ENCODE data around the gene DISC1.

Gene DISC1

DNA sequence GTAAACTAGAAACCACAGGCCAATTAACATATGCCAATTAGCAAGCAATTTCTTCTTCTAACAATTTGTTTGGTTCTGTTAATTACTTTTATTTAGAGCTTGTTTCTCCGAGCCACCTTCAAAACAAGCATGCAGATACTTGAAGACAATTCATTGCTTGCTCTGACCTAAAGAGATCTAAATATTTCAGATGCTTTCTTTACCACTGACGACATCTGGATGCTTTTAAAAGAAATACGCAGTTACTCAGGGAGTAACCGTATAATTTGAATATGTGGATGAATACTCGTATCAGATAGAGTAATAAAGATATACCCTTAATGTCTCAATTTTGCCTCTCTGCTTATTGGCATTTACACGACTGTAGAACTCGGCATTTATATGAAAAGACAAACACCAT lies 390.0 kb downstream of the DISC1 start:
- Mint-ChIP-seq H3K4me3 (no peak overlapping the region), H3K36me3 (peaks cover 7% of the 10 kb centered on the region), H3K4me1 (no peaks in the 10 kb centered on the region), H3K27me3 (no peaks in the 10 kb centered on the region), H3K27ac (no peak overlapping the region), H3K9me3 (no peaks in the 10 kb centered on the region)

DNA sequence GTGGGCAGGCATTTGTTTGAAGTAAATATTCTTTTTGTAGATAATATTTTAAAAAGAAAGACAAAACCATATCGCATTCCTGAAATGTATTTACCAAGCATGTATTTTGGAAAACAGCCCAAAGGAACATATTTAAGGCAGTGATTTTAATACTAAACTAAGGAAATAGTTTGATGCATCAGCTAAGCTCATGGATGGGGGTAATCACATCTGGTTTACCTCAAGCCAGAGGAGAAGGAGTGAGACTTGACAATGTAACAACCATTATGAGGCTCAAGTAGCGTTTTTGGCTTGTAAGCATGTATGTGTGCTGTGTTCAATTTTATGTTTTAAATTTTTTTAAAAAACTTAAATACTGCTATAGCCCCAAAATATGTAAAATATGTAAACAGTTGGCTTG lies 390.5 kb downstream of the DISC1 start:
- no peak overlapping the region for H3K27ac Mint-ChIP-seq
- peaks cover 3% of the 10 kb centered on the region for H3K36me3 Mint-ChIP-seq
- no peak overlapping the region for H3K4me3 Mint-ChIP-seq
- H3K27me3 Mint-ChIP-seq = no peaks in the 10 kb centered on the region
- no peaks in the 10 kb centered on the region for H3K9me3 Mint-ChIP-seq
- H3K4me1 Mint-ChIP-seq = no peaks in the 10 kb centered on the region

DNA sequence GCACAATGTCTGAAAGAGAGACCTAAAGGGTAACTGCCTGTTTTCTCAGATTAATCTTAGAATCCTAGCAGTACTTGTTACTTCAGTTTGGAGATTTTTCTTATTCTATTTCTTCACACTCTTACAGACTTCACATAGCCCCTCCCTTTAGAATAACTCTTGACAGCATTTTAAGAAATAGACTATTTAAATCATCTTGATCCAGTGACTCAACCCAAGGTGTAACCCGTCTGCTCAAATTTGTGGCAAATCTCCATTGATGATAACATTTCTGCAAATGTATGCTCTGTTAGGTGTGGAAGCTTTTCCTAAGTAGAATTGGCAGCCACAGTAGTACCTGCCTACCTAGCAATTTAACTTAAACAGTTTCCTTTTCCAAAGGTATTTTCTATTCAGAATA lies 391.2 kb downstream of the DISC1 start:
- Mint-ChIP-seq H3K36me3 (peaks cover 3% of the 10 kb centered on the region), H3K4me1 (no peaks in the 10 kb centered on the region), H3K27me3 (no peaks in the 10 kb centered on the region), H3K27ac (no peak overlapping the region), H3K9me3 (no peaks in the 10 kb centered on the region), H3K4me3 (no peak overlapping the region)

DNA sequence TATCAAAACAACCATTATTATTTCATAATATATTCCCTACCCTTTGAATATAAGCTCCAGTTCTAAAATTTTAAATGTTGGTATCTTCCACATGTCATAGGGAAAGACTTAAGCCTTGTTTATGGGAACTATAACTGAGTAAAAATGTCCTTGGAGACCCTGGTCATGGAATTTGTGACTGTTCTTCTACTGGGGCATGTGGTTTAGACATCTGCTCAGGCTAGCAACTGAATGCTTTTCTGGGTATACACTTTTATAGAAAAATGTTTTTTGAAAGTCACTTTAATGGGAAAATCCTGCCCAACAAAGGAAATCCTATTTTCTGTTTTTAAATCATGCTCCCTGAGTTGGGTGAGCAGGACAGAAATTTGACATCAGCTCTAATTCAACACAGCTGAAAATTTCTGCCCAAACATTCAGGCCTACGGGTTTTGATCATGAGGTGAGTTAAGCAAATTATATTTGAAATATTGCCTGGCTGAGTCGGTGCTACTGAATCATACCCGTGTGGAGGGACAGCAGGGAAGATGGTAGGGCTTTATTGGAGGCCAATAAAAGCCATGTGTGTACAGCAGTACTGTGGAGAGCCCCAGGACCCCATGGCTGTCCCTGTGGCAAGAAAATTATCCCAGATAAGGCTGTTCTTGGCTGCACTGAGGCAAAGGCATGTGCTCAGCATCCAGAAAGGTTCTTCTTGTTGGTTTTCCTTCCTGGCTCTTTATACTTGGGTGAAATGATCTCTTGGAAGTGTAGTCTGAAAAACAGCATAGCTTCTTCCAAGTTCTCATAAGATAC lies 391.8 kb downstream of the DISC1 start:
- H3K4me1 Mint-ChIP-seq = no peaks in the 10 kb centered on the region
- no peaks in the 10 kb centered on the region for H3K27me3 Mint-ChIP-seq
- peaks cover 3% of the 10 kb centered on the region for H3K36me3 Mint-ChIP-seq
- no peak overlapping the region for H3K27ac Mint-ChIP-seq
- no peaks in the 10 kb centered on the region for H3K9me3 Mint-ChIP-seq
- no peak overlapping the region for H3K4me3 Mint-ChIP-seq

DNA sequence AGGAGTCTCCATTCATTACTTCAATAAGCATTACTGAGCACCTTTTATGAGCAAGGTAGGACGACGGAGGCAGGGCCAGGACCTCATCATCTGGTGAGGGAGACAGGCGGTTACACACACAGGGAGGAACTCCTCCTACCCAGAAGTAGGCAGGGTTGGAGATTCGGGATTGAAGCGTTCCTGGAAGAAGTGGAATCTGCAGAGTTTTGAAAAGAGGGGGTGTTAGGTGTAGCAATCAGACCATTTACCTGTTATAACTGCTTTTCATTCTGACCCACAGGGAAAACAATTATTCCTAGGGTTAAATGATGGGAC lies 392.4 kb downstream of the DISC1 start:
- Mint-ChIP-seq H3K27ac (no peak overlapping the region), H3K4me1 (no peaks in the 10 kb centered on the region), H3K9me3 (no peaks in the 10 kb centered on the region), H3K27me3 (no peaks in the 10 kb centered on the region), H3K4me3 (no peak overlapping the region), H3K36me3 (no peaks in the 10 kb centered on the region)

DNA sequence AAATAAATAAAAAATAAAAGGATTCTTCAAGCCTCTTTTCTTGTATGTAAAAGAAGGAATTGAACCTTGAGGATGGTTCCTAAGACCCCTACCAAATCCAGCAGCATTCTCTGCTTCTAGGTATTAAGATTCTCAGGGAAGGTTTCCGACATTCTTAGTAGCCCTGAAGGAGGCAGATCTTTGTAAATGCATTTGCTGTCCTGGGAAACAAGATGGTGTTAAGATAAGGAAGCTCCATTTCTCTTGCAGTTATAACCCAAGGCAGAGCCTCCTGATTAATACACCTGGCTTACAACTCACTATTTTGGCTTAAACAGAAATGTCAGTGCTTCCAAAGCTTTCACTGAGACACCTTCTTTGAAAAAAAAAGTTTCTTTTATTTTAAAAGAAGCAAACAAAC lies 393.8 kb downstream of the DISC1 start:
- H3K4me3 Mint-ChIP-seq = no peak overlapping the region
- no peaks in the 10 kb centered on the region for H3K9me3 Mint-ChIP-seq
- peaks cover 3% of the 10 kb centered on the region for H3K36me3 Mint-ChIP-seq
- H3K27me3 Mint-ChIP-seq = no peaks in the 10 kb centered on the region
- H3K4me1 Mint-ChIP-seq = no peaks in the 10 kb centered on the region
- no peak overlapping the region for H3K27ac Mint-ChIP-seq

DNA sequence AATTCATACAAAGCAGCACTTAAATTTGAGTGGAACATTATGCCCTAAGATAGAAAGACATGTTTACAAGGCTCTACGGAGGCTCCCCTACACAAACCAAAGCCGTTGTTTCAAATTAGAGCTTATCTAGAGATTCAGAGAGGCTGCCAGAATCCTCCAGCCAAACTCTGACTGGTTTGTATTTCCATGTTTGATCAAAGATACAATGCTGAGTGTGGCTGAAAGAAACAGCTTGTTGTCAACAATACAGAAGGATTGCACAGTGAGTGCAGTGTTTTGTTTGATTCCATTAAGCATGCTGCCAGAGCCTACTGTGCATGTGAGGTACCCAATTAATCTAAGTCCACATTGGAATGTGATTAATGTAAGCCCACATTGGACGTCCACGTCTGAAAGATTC lies 402.7 kb downstream of the DISC1 start:
- no peak overlapping the region for H3K27ac Mint-ChIP-seq
- H3K4me1 Mint-ChIP-seq = no peaks in the 10 kb centered on the region
- peaks cover 17% of the 10 kb centered on the region for H3K36me3 Mint-ChIP-seq
- H3K9me3 Mint-ChIP-seq = no peaks in the 10 kb centered on the region
- H3K4me3 Mint-ChIP-seq = no peak overlapping the region
- H3K27me3 Mint-ChIP-seq = no peaks in the 10 kb centered on the region

DNA sequence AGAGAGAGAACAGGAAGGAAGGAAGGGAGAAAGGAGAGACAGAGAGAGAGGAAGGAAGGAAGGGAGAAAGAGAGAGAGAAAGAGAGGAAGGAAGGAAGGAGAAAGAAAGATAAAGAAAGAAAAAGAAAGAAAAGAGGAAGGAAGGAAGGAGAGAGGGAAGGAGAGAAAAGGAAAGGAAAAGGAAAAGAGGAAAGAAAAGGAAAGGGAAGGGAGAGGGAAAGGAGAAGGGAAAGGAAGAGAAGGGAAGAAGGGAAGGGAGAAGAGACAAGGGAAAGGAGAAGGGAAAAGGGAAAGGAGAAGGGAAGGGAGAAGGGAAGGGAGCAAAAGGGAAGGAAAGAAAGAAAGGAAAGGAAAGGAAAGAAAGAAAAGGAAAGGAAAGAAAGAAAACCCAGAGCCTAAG lies 404.6 kb downstream of the DISC1 start:
- H3K9me3 Mint-ChIP-seq = no peaks in the 10 kb centered on the region

DNA sequence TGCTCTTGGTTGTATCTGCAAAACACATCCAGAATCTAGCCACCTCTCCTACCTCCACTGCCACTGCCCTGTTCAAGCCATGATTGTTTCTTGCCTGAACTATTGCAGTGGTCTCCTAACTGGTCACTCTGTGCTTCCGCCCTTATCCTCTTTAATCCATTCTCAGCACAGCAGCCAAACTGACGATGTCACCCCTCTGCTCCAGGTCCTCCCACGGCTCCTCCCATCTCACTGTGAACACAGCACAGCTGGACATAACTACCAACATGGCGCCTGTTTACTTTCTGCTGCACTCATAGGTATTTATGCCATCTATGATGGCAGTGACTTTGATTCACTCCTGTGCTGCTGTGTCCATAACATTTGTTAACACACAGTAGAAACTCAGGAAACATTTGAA lies 406.7 kb downstream of the DISC1 start:
- H3K4me3 Mint-ChIP-seq = no peak overlapping the region
- no peaks in the 10 kb centered on the region for H3K27me3 Mint-ChIP-seq
- peaks cover 19% of the 10 kb centered on the region for H3K36me3 Mint-ChIP-seq
- no peak overlapping the region for H3K27ac Mint-ChIP-seq
- H3K9me3 Mint-ChIP-seq = no peaks in the 10 kb centered on the region
- no peaks in the 10 kb centered on the region for H3K4me1 Mint-ChIP-seq

More for the DNA sequence above, 404.6 kb downstream of the DISC1 start:
- no peaks in the 10 kb centered on the region for H3K4me1 Mint-ChIP-seq
- peaks cover 15% of the 10 kb centered on the region for H3K36me3 Mint-ChIP-seq
- no peak overlapping the region for H3K4me3 Mint-ChIP-seq
- H3K27me3 Mint-ChIP-seq = no peaks in the 10 kb centered on the region
- no peak overlapping the region for H3K27ac Mint-ChIP-seq

DNA sequence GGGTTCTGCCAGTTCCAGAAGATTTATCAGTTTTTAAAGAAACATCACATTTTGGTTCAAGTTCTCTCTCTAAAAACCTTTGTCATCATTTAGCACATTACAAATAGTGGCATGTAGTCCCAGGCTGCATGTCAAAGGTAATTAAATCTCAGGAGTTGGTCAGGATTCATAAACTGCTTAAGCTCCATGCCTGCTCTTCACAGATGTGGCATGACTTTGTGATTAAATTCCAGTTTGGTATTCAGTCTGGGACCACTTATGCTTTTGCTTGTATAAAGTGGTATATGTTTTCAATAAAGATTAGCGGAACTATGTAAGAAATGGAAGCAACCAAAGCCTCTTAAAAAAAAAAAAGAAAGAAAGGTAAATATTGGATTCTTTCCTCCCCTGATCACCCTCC lies 408.0 kb downstream of the DISC1 start:
- H3K27me3 Mint-ChIP-seq = no peaks in the 10 kb centered on the region
- no peak overlapping the region for H3K27ac Mint-ChIP-seq
- H3K4me3 Mint-ChIP-seq = no peak overlapping the region
- no peaks in the 10 kb centered on the region for H3K9me3 Mint-ChIP-seq
- peaks cover 15% of the 10 kb centered on the region for H3K36me3 Mint-ChIP-seq
- H3K4me1 Mint-ChIP-seq = no peaks in the 10 kb centered on the region

DNA sequence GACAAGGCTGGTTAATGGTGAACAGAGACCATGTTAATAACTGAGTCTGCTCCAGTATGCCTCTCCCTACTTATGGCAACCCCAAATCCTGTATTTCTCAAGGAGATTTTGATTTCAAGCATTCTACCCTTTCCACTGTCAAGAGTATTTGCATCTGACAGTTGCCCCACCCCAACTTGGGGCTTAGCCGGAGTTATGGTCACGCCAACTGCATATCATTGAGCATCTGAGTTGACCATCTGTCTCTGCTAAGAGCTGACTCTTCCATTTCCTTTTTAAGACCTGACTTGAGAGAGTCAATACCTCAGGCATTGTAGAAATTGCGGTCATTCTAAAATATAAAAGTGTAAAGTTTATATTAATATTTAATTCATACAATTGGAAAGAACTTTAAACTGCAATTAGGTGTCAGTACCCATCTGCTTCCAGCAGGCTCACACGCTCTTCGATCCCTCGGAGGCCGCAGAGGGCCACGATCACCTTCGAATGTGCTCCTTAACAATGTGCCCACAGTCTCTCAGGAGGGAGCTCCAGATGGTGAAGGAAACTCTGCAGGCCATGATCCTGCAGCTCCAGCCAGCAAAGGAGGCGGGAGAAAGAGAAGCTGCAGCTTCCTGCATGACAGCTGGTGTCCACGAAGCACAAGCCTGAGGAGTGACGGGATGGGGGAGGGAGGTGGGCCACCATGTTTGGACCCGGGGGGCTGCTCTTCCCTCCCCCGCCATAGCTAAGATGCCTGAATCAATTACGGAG lies 409.8 kb downstream of the DISC1 start:
- no peaks in the 10 kb centered on the region for H3K27me3 Mint-ChIP-seq
- no peak overlapping the region for H3K27ac Mint-ChIP-seq
- H3K9me3 Mint-ChIP-seq = no peaks in the 10 kb centered on the region
- no peak overlapping the region for H3K4me3 Mint-ChIP-seq
- no peaks in the 10 kb centered on the region for H3K4me1 Mint-ChIP-seq
- H3K36me3 Mint-ChIP-seq = peaks cover 12% of the 10 kb centered on the region

DNA sequence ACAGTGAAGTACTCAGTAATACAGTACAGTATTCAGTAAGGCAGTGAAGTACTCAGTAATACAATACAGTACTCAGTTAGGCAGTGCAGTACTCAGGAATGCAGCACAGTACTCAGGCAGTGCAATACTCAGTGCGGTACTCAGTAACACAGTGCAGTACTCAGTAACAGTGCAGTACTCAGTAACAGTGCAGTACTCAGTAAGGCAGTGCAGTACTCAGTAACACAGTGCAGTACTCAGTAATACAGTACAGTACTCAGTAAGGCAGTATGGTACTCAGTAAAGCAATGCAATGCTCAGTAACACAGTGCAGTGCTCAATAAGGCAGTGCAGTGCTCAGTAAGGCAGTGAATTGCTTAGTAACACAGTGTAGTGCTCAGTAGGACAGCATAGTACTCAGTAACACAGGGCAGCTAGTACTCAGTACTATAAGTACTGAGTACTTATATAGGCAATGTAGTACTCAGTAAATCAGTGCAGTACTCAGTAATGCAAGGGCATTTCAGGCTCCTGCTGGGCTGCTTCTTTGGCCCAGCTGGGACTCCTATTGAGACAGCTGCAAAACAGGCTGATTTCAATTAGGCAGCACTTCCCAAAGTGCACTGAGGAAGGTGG lies 411.3 kb downstream of the DISC1 start:
- Mint-ChIP-seq H3K4me3 (no peak overlapping the region), H3K4me1 (no peaks in the 10 kb centered on the region), H3K36me3 (peaks cover 13% of the 10 kb centered on the region), H3K9me3 (no peaks in the 10 kb centered on the region), H3K27me3 (no peaks in the 10 kb centered on the region), H3K27ac (no peak overlapping the region)

DNA sequence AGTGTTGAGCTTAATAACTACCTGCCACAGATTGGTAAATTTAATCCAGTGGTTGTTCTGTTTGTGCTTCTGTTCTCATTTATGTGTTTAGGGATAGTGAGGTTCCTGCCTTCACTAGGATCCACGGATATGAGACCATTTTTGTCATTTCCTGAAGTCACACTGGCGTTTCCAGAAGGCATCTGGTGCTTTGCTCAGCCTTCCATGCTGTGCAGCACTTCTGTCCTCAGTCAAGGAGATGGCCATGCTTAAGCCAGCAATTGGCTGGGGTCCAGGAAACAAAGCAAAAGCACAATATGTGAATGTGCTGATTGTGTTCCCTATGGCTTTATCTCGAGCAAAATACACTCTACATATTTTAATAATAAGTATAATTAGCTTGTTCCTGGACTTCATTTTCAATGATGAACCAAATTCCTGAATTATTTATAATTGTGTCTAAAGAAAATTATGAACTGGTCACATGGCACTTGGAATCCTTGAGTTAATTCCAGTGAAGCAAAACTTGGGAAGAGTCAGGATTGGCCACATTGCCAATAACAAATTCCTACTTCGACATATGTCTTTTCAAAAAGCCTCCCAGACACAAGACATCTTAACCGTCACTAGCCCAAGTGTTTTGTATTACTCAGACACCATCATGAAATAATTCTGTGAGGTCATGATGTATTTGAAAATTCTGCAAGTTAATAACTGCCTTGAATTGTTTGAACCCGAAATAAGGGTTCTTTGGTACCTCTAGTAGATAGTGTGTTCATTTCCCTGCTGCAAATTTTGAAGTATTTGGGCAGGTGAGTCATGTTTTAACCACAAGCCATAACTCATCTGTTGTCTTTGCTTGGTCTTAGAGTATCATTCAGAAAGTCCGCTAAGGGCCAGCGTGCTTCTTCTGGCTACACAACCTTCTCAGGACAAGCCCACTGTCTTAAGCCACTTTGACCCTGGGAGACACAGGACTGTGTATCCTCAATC lies 412.4 kb downstream of the DISC1 start:
- H3K4me3 Mint-ChIP-seq = no peak overlapping the region
- no peaks in the 10 kb centered on the region for H3K27me3 Mint-ChIP-seq
- no peaks in the 10 kb centered on the region for H3K4me1 Mint-ChIP-seq
- H3K36me3 Mint-ChIP-seq = peaks cover 7% of the 10 kb centered on the region
- H3K9me3 Mint-ChIP-seq = no peaks in the 10 kb centered on the region
- H3K27ac Mint-ChIP-seq = no peak overlapping the region

DNA sequence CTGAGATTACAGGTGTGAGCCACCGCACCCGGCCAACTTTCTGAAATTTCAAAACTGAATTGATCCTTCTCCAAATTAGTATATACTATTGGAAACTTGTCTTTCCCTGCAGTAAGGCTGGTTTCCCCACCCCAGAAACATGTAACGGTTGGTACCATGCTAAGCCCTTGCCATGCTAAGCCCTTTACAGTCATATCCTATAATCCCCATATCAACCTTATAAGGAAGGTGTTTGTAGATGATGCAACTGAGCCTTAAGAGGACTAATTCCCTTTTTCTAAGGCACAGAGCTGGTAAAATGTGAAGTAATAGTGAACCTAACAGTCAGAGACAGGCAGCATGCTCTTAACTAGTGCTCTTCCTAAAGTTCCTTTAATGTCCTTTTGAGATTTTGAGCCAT lies 413.7 kb downstream of the DISC1 start:
- H3K27me3 Mint-ChIP-seq = peaks cover 1% of the 10 kb centered on the region
- H3K9me3 Mint-ChIP-seq = no peaks in the 10 kb centered on the region
- no peak overlapping the region for H3K27ac Mint-ChIP-seq
- no peak overlapping the region for H3K4me3 Mint-ChIP-seq
- peaks cover 8% of the 10 kb centered on the region for H3K36me3 Mint-ChIP-seq
- no peaks in the 10 kb centered on the region for H3K4me1 Mint-ChIP-seq

DNA sequence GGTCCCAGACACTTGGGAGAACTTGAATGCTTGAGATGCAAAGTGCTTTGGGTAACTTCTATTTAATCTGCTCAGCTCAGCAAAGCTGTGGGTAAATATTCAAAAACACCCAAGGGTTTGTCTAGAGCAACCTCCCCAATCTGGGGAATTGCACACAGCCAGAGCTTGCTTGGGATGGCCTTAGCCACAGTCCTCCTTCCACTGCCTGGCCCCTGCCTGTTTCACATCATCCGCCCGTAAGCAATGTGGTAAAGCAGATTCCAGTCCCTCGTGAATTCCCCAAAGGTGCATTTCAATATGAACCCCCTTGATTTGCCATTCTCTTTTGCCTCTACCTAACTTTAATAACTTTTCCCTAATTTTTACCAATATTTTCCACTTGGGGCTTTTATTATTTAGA lies 418.1 kb downstream of the DISC1 start:
- H3K9me3 Mint-ChIP-seq = no peaks in the 10 kb centered on the region
- peaks cover 17% of the 10 kb centered on the region for H3K36me3 Mint-ChIP-seq
- H3K4me3 Mint-ChIP-seq = no peak overlapping the region
- H3K4me1 Mint-ChIP-seq = no peaks in the 10 kb centered on the region
- no peak overlapping the region for H3K27ac Mint-ChIP-seq
- H3K27me3 Mint-ChIP-seq = peaks cover 1% of the 10 kb centered on the region

Measured in activated naive CD4-positive, alpha-beta T cell treated with anti-CD3 and anti-CD28 coated beads, Interleukin-2, amount 50 U/mL, for 24 hours (primary cell).